ENCODE measurements around the gene PTPN12. TPM values are rescaled to one million over a fixed set of nuclear protein-coding genes. Genes with fewer than 3 reads are reported as not detected.
A peak's percentile ranks its signal among the peaks of the same experiment; 100 is the strongest.

Gene PTPN12
- total and polyA plus RNA-seq, 9 donors = 34.9 to 61.3 (median 46.9) TPM

- H3K4me1 ChIP-seq (ENCODE audit: control insufficient read depth, insufficient read depth, low read length) = no peaks in the 10 kb centered on the region
- DNase-seq = peak; percentile 61
- WGBS (ENCODE audit: insufficient coverage) = no CpG with 5 or more reads among the region's 3 CpGs
- H3K36me3 ChIP-seq (ENCODE audit: control insufficient read depth, insufficient read depth, low read length) = no peaks in the 10 kb centered on the region
- no peaks in the 10 kb centered on the region for H3K27me3 ChIP-seq (ENCODE audit: control insufficient read depth, insufficient read depth, low read length)
- no peak overlapping the region for H3K27ac ChIP-seq (ENCODE audit: low read length)
- H3K9me3 ChIP-seq (replicated peaks; ENCODE audit: control insufficient read depth, low read depth, low read length) = peaks cover 4% of the 10 kb centered on the region
- no peak overlapping the region for H3K4me3 ChIP-seq (ENCODE audit: low read length)
These were observed 12.2 kb downstream of the PTPN12 start for GRCh38 chr7:77549106-77549870.

GRCh38 chr7:77550586-77550985 lies 13.5 kb downstream of the PTPN12 start:
- Histone ChIP-seq H3K27me3 (ENCODE audit: control insufficient read depth, insufficient read depth, low read length) (no peaks in the 10 kb centered on the region), H3K36me3 (ENCODE audit: control insufficient read depth, insufficient read depth, low read length) (no peaks in the 10 kb centered on the region), H3K9me3 (replicated peaks; ENCODE audit: control insufficient read depth, low read depth, low read length) (peaks cover 4% of the 10 kb centered on the region), H3K4me1 (ENCODE audit: control insufficient read depth, insufficient read depth, low read length) (no peaks in the 10 kb centered on the region), H3K4me3 (ENCODE audit: low read length) (no peak overlapping the region), H3K27ac (ENCODE audit: low read length) (no peak overlapping the region)
- 65% methylated on average over 2 of the region's 3 CpGs for WGBS (ENCODE audit: insufficient coverage)
- peak; percentile 11 for DNase-seq

GRCh38 chr7:77553123-77553522 lies 16.0 kb downstream of the PTPN12 start:
- Histone ChIP-seq H3K27me3 (ENCODE audit: control insufficient read depth, insufficient read depth, low read length) (no peaks in the 10 kb centered on the region), H3K27ac (ENCODE audit: low read length) (no peak overlapping the region), H3K36me3 (ENCODE audit: control insufficient read depth, insufficient read depth, low read length) (peaks cover 7% of the 10 kb centered on the region), H3K4me3 (ENCODE audit: low read length) (no peak overlapping the region), H3K9me3 (replicated peaks; ENCODE audit: control insufficient read depth, low read depth, low read length) (peaks cover 4% of the 10 kb centered on the region), H3K4me1 (ENCODE audit: control insufficient read depth, insufficient read depth, low read length) (no peaks in the 10 kb centered on the region)
- no peak for DNase-seq
- no CpG with 5 or more reads among the region's 2 CpGs for WGBS (ENCODE audit: insufficient coverage)

GRCh38 chr7:77558284-77558967 lies 21.3 kb downstream of the PTPN12 start:
- no peak for DNase-seq
- H3K27me3 ChIP-seq (ENCODE audit: control insufficient read depth, insufficient read depth, low read length) = no peaks in the 10 kb centered on the region
- H3K27ac ChIP-seq (ENCODE audit: low read length) = no peak overlapping the region
- no peaks in the 10 kb centered on the region for H3K4me1 ChIP-seq (ENCODE audit: control insufficient read depth, insufficient read depth, low read length)
- peaks cover 7% of the 10 kb centered on the region for H3K36me3 ChIP-seq (ENCODE audit: control insufficient read depth, insufficient read depth, low read length)
- no CpG with 5 or more reads among the region's 2 CpGs for WGBS (ENCODE audit: insufficient coverage)
- no peak overlapping the region for H3K4me3 ChIP-seq (ENCODE audit: low read length)
- H3K9me3 ChIP-seq (replicated peaks; ENCODE audit: control insufficient read depth, low read depth, low read length) = peaks cover 4% of the 10 kb centered on the region

- H3K27ac ChIP-seq (ENCODE audit: low read length) = no peak overlapping the region
- no CpG with 5 or more reads among the region's 3 CpGs for WGBS (ENCODE audit: insufficient coverage)
- peaks cover 5% of the 10 kb centered on the region for H3K36me3 ChIP-seq (ENCODE audit: control insufficient read depth, insufficient read depth, low read length)
- H3K4me3 ChIP-seq (ENCODE audit: low read length) = no peak overlapping the region
- no peaks in the 10 kb centered on the region for H3K9me3 ChIP-seq (replicated peaks; ENCODE audit: control insufficient read depth, low read depth, low read length)
- no peaks in the 10 kb centered on the region for H3K4me1 ChIP-seq (ENCODE audit: control insufficient read depth, insufficient read depth, low read length)
- H3K27me3 ChIP-seq (ENCODE audit: control insufficient read depth, insufficient read depth, low read length) = no peaks in the 10 kb centered on the region
- DNase-seq = peak; percentile 43
These were observed 24.3 kb downstream of the PTPN12 start for GRCh38 chr7:77561352-77561751.

GRCh38 chr7:77563275-77563674 lies 26.2 kb downstream of the PTPN12 start:
- Histone ChIP-seq H3K9me3 (replicated peaks; ENCODE audit: control insufficient read depth, low read depth, low read length) (no peaks in the 10 kb centered on the region), H3K4me1 (ENCODE audit: control insufficient read depth, insufficient read depth, low read length) (no peaks in the 10 kb centered on the region), H3K27me3 (ENCODE audit: control insufficient read depth, insufficient read depth, low read length) (no peaks in the 10 kb centered on the region), H3K4me3 (ENCODE audit: low read length) (no peak overlapping the region), H3K36me3 (ENCODE audit: control insufficient read depth, insufficient read depth, low read length) (no peaks in the 10 kb centered on the region), H3K27ac (ENCODE audit: low read length) (no peak overlapping the region)
- DNase-seq = peak; percentile 39
- WGBS (ENCODE audit: insufficient coverage) = no CpG with 5 or more reads among the region's 2 CpGs

- no peak for DNase-seq
- H3K4me3 ChIP-seq (ENCODE audit: low read length) = no peak overlapping the region
- no peaks in the 10 kb centered on the region for H3K4me1 ChIP-seq (ENCODE audit: control insufficient read depth, insufficient read depth, low read length)
- no peaks in the 10 kb centered on the region for H3K9me3 ChIP-seq (replicated peaks; ENCODE audit: control insufficient read depth, low read depth, low read length)
- H3K27ac ChIP-seq (ENCODE audit: low read length) = no peak overlapping the region
- no CpG with 5 or more reads among the region's 1 CpG for WGBS (ENCODE audit: insufficient coverage)
- H3K27me3 ChIP-seq (ENCODE audit: control insufficient read depth, insufficient read depth, low read length) = no peaks in the 10 kb centered on the region
- peaks cover 4% of the 10 kb centered on the region for H3K36me3 ChIP-seq (ENCODE audit: control insufficient read depth, insufficient read depth, low read length)
These were observed 28.8 kb downstream of the PTPN12 start for GRCh38 chr7:77565917-77566316.

GRCh38 chr7:77566421-77566820 lies 29.3 kb downstream of the PTPN12 start:
- Histone ChIP-seq H3K36me3 (ENCODE audit: control insufficient read depth, insufficient read depth, low read length) (peaks cover 4% of the 10 kb centered on the region), H3K4me1 (ENCODE audit: control insufficient read depth, insufficient read depth, low read length) (no peaks in the 10 kb centered on the region), H3K27me3 (ENCODE audit: control insufficient read depth, insufficient read depth, low read length) (no peaks in the 10 kb centered on the region), H3K27ac (ENCODE audit: low read length) (no peak overlapping the region), H3K9me3 (replicated peaks; ENCODE audit: control insufficient read depth, low read depth, low read length) (no peaks in the 10 kb centered on the region), H3K4me3 (ENCODE audit: low read length) (no peak overlapping the region)
- no peak for DNase-seq
- WGBS (ENCODE audit: insufficient coverage) = 100% methylated on average over 5 of the region's 9 CpGs

GRCh38 chr7:77569514-77570232 lies 32.6 kb downstream of the PTPN12 start:
- H3K4me1 ChIP-seq (ENCODE audit: control insufficient read depth, insufficient read depth, low read length) = no peaks in the 10 kb centered on the region

GRCh38 chr7:77570330-77571011 lies 33.4 kb downstream of the PTPN12 start:
- no CpG with 5 or more reads among the region's 3 CpGs for WGBS (ENCODE audit: insufficient coverage)

More at GRCh38 chr7:77569514-77570232, 32.6 kb downstream of the PTPN12 start:
- H3K4me3 ChIP-seq (ENCODE audit: low read length) = no peak overlapping the region
- no peaks in the 10 kb centered on the region for H3K27me3 ChIP-seq (ENCODE audit: control insufficient read depth, insufficient read depth, low read length)
- peaks cover 24% of the 10 kb centered on the region for H3K36me3 ChIP-seq (ENCODE audit: control insufficient read depth, insufficient read depth, low read length)
- no peak for DNase-seq
- H3K9me3 ChIP-seq (replicated peaks; ENCODE audit: control insufficient read depth, low read depth, low read length) = no peaks in the 10 kb centered on the region
- peak overlapping the region; percentile 25 for H3K27ac ChIP-seq (ENCODE audit: low read length)
- whole genome bisulfite sequencing (ENCODE audit: insufficient coverage) = 93% methylated on average over 3 of the region's 8 CpGs

More at GRCh38 chr7:77570330-77571011, 33.4 kb downstream of the PTPN12 start:
- Histone ChIP-seq H3K36me3 (ENCODE audit: control insufficient read depth, insufficient read depth, low read length) (peaks cover 30% of the 10 kb centered on the region), H3K27ac (ENCODE audit: low read length) (no peak overlapping the region), H3K4me3 (ENCODE audit: low read length) (no peak overlapping the region), H3K4me1 (ENCODE audit: control insufficient read depth, insufficient read depth, low read length) (no peaks in the 10 kb centered on the region), H3K27me3 (ENCODE audit: control insufficient read depth, insufficient read depth, low read length) (no peaks in the 10 kb centered on the region), H3K9me3 (replicated peaks; ENCODE audit: control insufficient read depth, low read depth, low read length) (no peaks in the 10 kb centered on the region)
- DNase-seq = peak; percentile 50

Measured in muscle of leg (tissue), 11 donors.